H1 (cell line): Measurements from ENCODE around the gene TSPEAR. TPM values are rescaled to one million over a fixed set of nuclear protein-coding genes. Genes with fewer than 3 reads are reported as not detected.
A peak's percentile ranks its signal among the peaks of the same experiment; 100 is the strongest.

Experiments used
- CTCF ChIA-PET: fragments of 300-600 bp; sonication (Branson Sonifier 250); formaldehyde crosslinking; loops from one replicate; lab custom pipeline; 2021; ENCODE audit not compliant: partially characterized antibody; lab: Charles Lee
- POLR2A ChIA-PET: fragments of 300-600 bp; sonication (Branson Sonifier 250); formaldehyde crosslinking; loops from one replicate; lab custom pipeline; 2021; ENCODE audit warnings: inconsistent platforms; ENCODE audit not compliant: partially characterized antibody; lab: Charles Lee
- DNase-seq, 2 experiments: peaks; one replicate each; pipeline versions ENCODE4 v3.0.0 to v3.0.0-alpha.2; 2010 to 2022; ENCODE audit warnings: low spot score in 2 of 2, low read depth in 1 of 2, mixed read lengths in 1 of 2
- FAIRE-seq: peaks from 2 replicates; lab custom pipeline; 2011; peaks lifted over from hg19 to GRCh38; lab: Jason Lieb, UNC
- H2AFZ ChIP-seq: 2 replicates; pipeline ENCODE4 v1.8.1; 2012; ENCODE audit warnings: low read length, inconsistent platforms
- H2AK5ac ChIP-seq: 2 replicates; pipeline ENCODE4 v1.6.1; 2013; ENCODE audit warnings: low read depth, low read length
- H2BK120ac ChIP-seq: replicated peaks from 2 replicates; pipeline ENCODE3; 2013; ENCODE audit warnings: low read depth, low read length, inconsistent platforms
- H2BK12ac ChIP-seq: 2 replicates; pipeline ENCODE4 v1.6.1; 2013; ENCODE audit warnings: low read depth, low read length
- H2BK15ac ChIP-seq: 2 replicates; pipeline ENCODE4 v1.6.1; 2013; ENCODE audit warnings: low read length
- H2BK20ac ChIP-seq: 2 replicates; pipeline ENCODE4 v1.6.1; 2013; ENCODE audit warnings: low read length
- H2BK5ac ChIP-seq: 2 replicates; pipeline ENCODE4 v1.6.1; 2013; ENCODE audit warnings: low read depth, low read length
- H3K14ac ChIP-seq: 2 replicates; pipeline ENCODE4 v1.6.1; 2013; ENCODE audit warnings: inconsistent platforms; ENCODE audit not compliant: insufficient read length
- H3K18ac ChIP-seq: 2 replicates; pipeline ENCODE4 v1.6.1; 2013; ENCODE audit warnings: low read length; ENCODE audit errors: extremely low read depth
- H3K23ac ChIP-seq: 2 replicates; pipeline ENCODE4 v1.6.1; 2013; ENCODE audit warnings: inconsistent platforms; ENCODE audit not compliant: insufficient read length
- H3K23me2 ChIP-seq: 2 replicates; pipeline ENCODE4 v1.6.1; 2013; ENCODE audit warnings: low read depth, low read length
- H3K27ac ChIP-seq: 2 replicates; pipeline ENCODE4 v1.6.1; 2011; ENCODE audit warnings: low read depth, low read length, inconsistent platforms
- H3K27me3 ChIP-seq, 4 experiments: replicated peaks in 1 of 4; 1 replicate in 1 of 4; 2 replicates in 3 of 4; pipeline versions ENCODE4 v1.6.1 to v1.8.1; 2011 to 2013; ENCODE audit warnings: low read length in 3 of 4, mild to moderate bottlenecking in 3 of 4, inconsistent platforms in 2 of 4, mixed read lengths in 2 of 4, moderate library complexity in 1 of 4; ENCODE audit not compliant: control insufficient read depth in 3 of 4, insufficient read depth in 3 of 4; ENCODE audit errors: extremely low read depth in 1 of 4
- H3K36me3 ChIP-seq, 4 experiments: 2 replicates each; pipeline versions ENCODE4 v1.6.1 to v1.8.1; 2011 to 2013; ENCODE audit warnings: mild to moderate bottlenecking in 4 of 4, low read length in 3 of 4, moderate library complexity in 2 of 4, control low read depth in 1 of 4, inconsistent platforms in 1 of 4; ENCODE audit not compliant: insufficient read depth in 4 of 4, control insufficient read depth in 2 of 4
- H3K4ac ChIP-seq: replicated peaks from 2 replicates; pipeline ENCODE3; 2013; ENCODE audit warnings: low read length, low read depth, mixed read lengths, inconsistent platforms; ENCODE audit not compliant: insufficient read length
- H3K4me1 ChIP-seq, 4 experiments: replicated peaks in 1 of 4; 1 replicate in 1 of 4; 2 replicates in 3 of 4; pipeline versions ENCODE4 v1.6.1 to v1.8.1; 2011 to 2013; ENCODE audit warnings: low read length in 3 of 4, inconsistent platforms in 2 of 4, mixed read lengths in 1 of 4; ENCODE audit not compliant: insufficient read depth in 4 of 4, control insufficient read depth in 3 of 4
- H3K4me2 ChIP-seq, 2 experiments: 2 replicates each; pipeline versions ENCODE4 v1.6.1 to v1.8.1; 2011 to 2013; ENCODE audit warnings: low read depth in 2 of 2, low read length in 2 of 2, control low read depth in 1 of 2, inconsistent platforms in 1 of 2, mild to moderate bottlenecking in 1 of 2; ENCODE audit not compliant: insufficient read depth in 1 of 2
- H3K4me3 ChIP-seq, 4 experiments: fragments of 200-600, 300-600 bp in 1 of 4; sonication (generic), shearing (Covaris generic), sonication (Bioruptor Twin) in 1 of 4; 2 replicates each; pipeline versions ENCODE4 v1.5.1 to v1.8.1; 2011 to 2016; ENCODE audit warnings: low read length in 4 of 4, low read depth in 3 of 4, control low read depth in 2 of 4, inconsistent platforms in 2 of 4, mild to moderate bottlenecking in 2 of 4, mixed read lengths in 1 of 4, moderate library complexity in 1 of 4; ENCODE audit not compliant: insufficient read depth in 2 of 4; ENCODE audit errors: extremely low read depth in 1 of 4
- H3K56ac ChIP-seq: replicated peaks from 2 replicates; pipeline ENCODE3; 2013; ENCODE audit warnings: low read depth, mild to moderate bottlenecking, mixed read lengths, low read length, inconsistent platforms; ENCODE audit not compliant: insufficient read length
- H3K79me1 ChIP-seq: 2 replicates; pipeline ENCODE4 v1.6.1; 2013; ENCODE audit warnings: low read depth, low read length, control low read depth
- H3K79me2 ChIP-seq, 2 experiments: 2 replicates each; pipeline versions ENCODE4 v1.6.1 to v1.8.1; 2012 to 2013; ENCODE audit warnings: low read length in 2 of 2, mild to moderate bottlenecking in 2 of 2, inconsistent platforms in 1 of 2; ENCODE audit not compliant: insufficient read depth in 2 of 2, control insufficient read depth in 1 of 2
- H3K9ac ChIP-seq, 4 experiments: replicated peaks in 1 of 4; 1 replicate in 1 of 4; 2 replicates in 3 of 4; pipeline versions ENCODE4 v1.6.1 to v1.8.1; 2011 to 2013; ENCODE audit warnings: low read depth in 3 of 4, low read length in 3 of 4, control low read depth in 2 of 4, mild to moderate bottlenecking in 2 of 4, moderate library complexity in 2 of 4, inconsistent platforms in 1 of 4; ENCODE audit errors: extremely low read depth in 1 of 4
- H3K9me3 ChIP-seq, 2 experiments: 2 replicates each; pipeline versions ENCODE4 v1.6.1 to v1.8.1; 2012 to 2013; ENCODE audit warnings: mild to moderate bottlenecking in 2 of 2, moderate library complexity in 2 of 2, control low read depth in 1 of 2, inconsistent platforms in 1 of 2, low read depth in 1 of 2, low read length in 1 of 2, mixed read lengths in 1 of 2; ENCODE audit not compliant: insufficient read depth in 2 of 2
- H4K20me1 ChIP-seq, 2 experiments: replicated peaks in 1 of 2; 2 replicates each; pipeline versions ENCODE3 to v1.8.1; 2011 to 2013; ENCODE audit warnings: inconsistent platforms in 2 of 2, low read length in 2 of 2, mild to moderate bottlenecking in 1 of 2; ENCODE audit not compliant: insufficient read depth in 2 of 2, control insufficient read depth in 1 of 2
- H4K5ac ChIP-seq: 2 replicates; pipeline ENCODE4 v1.6.1; 2013; ENCODE audit warnings: low read length, low read depth, mixed read lengths, inconsistent platforms; ENCODE audit not compliant: insufficient read length
- H4K8ac ChIP-seq: 2 replicates; pipeline ENCODE4 v1.8.0; 2013; ENCODE audit warnings: mild to moderate bottlenecking, moderate library complexity, low read length, inconsistent platforms; ENCODE audit not compliant: insufficient read depth; ENCODE audit errors: extremely low read depth
- H4K91ac ChIP-seq: replicated peaks from 2 replicates; pipeline ENCODE3; 2013; ENCODE audit warnings: low read length, mixed read lengths, inconsistent platforms; ENCODE audit not compliant: insufficient read length
- BRCA1 ChIP-seq: IDR thresholded peaks from 2 replicates; pipeline ENCODE4 v1.6.1; 2012; ENCODE audit warnings: low read depth, low read length, improper control_type of control experiment
- GTF2F1 ChIP-seq: IDR thresholded peaks from 2 replicates; pipeline ENCODE4 v1.6.1; 2012; ENCODE audit warnings: low read depth, low read length, improper control_type of control experiment, borderline replicate concordance
- SP4 ChIP-seq: IDR thresholded peaks from 2 replicates; pipeline ENCODE4 v1.6.1; 2012; ENCODE audit warnings: low read length, inconsistent platforms
- WGBS, 2 experiments: shearing (Covaris generic) in 1 of 2; methylation state at CpG; one replicate each; pipeline versions ENCODE4 v1.1.6 to v1.1.7; 2013 to 2015; ENCODE audit warnings: low lambda C conversion rate in 2 of 2, mixed read lengths in 2 of 2, inconsistent platforms in 1 of 2, low coverage in 1 of 2, missing lambda C conversion rate in 1 of 2; ENCODE audit not compliant: insufficient replicate concordance in 2 of 2, insufficient coverage in 1 of 2, insufficient read length in 1 of 2; ENCODE audit errors: extremely low coverage in 1 of 2, missing lambda C conversion rate in 1 of 2; 5-methylcytosine and 5-hydroxymethylcytosine counted together
- polyA plus RNA-seq, 7 experiments: library from polyadenylated mRNA; depleted of rRNA in 3 of 7; stranded (reverse) in 5 of 7; unstranded in 2 of 7; fragments of >200 nt in 5 of 7; fragments of 200-250 nt in 2 of 7; gene quantifications; 1 replicate in 5 of 7; 2 replicates in 1 of 7; 4 replicates in 1 of 7; pipeline versions ENCODE4 v1.2.1 to v1.2.3, GENCODE V29; 2011 to 2013; ENCODE audit warnings: missing spikeins in 2 of 7, mixed read lengths in 2 of 7
- total RNA-seq: library from RNA; stranded (reverse); fragmentation: NEBNext Ultra II Directional; extraction: Animal tissue kit (Norgen Biotek cat#: 25700); gene quantifications from 2 replicates; pipeline ENCODE4 v1.2.1, GENCODE V29; 2021
- TF ChIP-seq, protein P1 (sequence below): IDR thresholded peaks from 2 replicates; pipeline ENCODE4 v1.6.1; 2012; ENCODE audit warnings: inconsistent platforms

The TSPEAR gene
- total and polyA plus RNA-seq, 2 of the 8 experiments (the other 6 are each of a cell fraction or from before 2014, with no cell fraction given) = 0.58 to 0.89 TPM

DNA sequence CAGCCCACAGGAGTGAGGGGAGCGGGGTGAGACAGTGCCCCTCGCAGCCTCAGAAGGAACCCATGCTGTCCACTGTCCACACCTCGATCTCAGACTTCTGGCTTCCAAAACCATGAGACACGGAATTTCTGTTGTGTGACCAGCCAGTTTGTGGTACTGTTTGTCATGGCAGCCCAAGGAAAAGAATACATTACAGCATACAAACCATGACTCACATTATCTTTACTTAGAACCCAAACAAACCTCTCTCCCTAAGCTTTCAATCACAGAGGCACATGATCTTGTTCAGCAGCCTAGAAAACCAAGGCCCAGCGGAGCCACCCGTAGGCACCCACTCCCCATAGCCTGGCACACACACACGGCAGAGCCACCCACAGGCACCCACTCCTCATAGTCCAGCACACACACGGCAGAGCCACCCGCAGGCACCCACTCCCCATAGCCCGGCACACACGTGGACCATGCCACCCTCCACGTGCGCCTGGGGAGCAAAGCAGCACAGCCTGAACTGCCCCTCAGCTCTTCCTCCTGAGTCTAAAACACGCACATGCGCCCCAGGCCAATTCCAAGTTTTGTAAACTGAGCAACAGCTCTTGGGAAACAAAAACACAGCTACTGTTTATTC, 138.3 kb downstream of the TSPEAR start:
- H4K5ac ChIP-seq = no peak overlapping the region
- H3K9ac ChIP-seq = no peak overlapping the region
- H3K14ac ChIP-seq = no peak overlapping the region
- no peak overlapping the region for H2AFZ ChIP-seq
- H3K4me2 ChIP-seq = no peak overlapping the region
- peaks cover 13% of the 10 kb centered on the region in 2 experiments; a peak in 3 of 4 replicates for H3K9me3 ChIP-seq
- no peak overlapping the region for H4K8ac ChIP-seq
- no peaks in the 10 kb centered on the region for H3K36me3 ChIP-seq
- no peak overlapping the region for H2BK12ac ChIP-seq
- no peak overlapping the region; the same call in 1 of the 2 replicates for H3K27ac ChIP-seq
- no peak overlapping the region for H3K4ac ChIP-seq
- peak in 1 of 2 experiments; percentile 35 for DNase-seq
- no peaks in the 10 kb centered on the region for H4K20me1 ChIP-seq
- POLR2A ChIA-PET = interaction anchor here (0.9 kb wide), 1 partner anchor 122 kb away, joined by 4 read pairs; no protein-coding TSS in a partner anchor
- H4K91ac ChIP-seq = no peak overlapping the region
- WGBS, 2 experiments = 88% methylated on average over 15 of the region's 15 CpGs; no CpG with 5 or more reads in 1 of the 2 experiments
- peaks cover 0 to 11% (median 0%) of the 10 kb centered on the region in 4 experiments; a peak in 1 of 7 replicates for H3K4me1 ChIP-seq
- FAIRE-seq = no peak
- no peak overlapping the region for H3K18ac ChIP-seq
- CTCF ChIA-PET = interaction anchor here (0.9 to 1.7 kb wide), 3 partner anchors 20 to 221 kb away, joined by 3 to 4 read pairs (median 3); no protein-coding TSS in a partner anchor
- H2BK5ac ChIP-seq = no peak overlapping the region
- H3K4me3 ChIP-seq = no peak overlapping the region
- no peak overlapping the region for H3K56ac ChIP-seq
- H3K23ac ChIP-seq = no peak overlapping the region
- H2BK15ac ChIP-seq = 0 out of 2 replicates have a peak overlapping the region, but pooled peaks have one; percentile 5
- H2AK5ac ChIP-seq = no peak overlapping the region
- H3K79me2 ChIP-seq = no peaks in the 10 kb centered on the region
- no peak overlapping the region for H2BK20ac ChIP-seq
- H3K79me1 ChIP-seq = no peaks in the 10 kb centered on the region
- H3K23me2 ChIP-seq = no peaks in the 10 kb centered on the region; the same call in 1 of the 2 replicates
- no peak overlapping the region for H2BK120ac ChIP-seq
- H3K27me3 ChIP-seq = no peaks in the 10 kb centered on the region; a peak in 1 of 7 replicates
- TF ChIP-seq GTF2F1 (no peak), BRCA1 (no peak), SP4 (no peak)
- TF ChIP-seq, protein P1, sequence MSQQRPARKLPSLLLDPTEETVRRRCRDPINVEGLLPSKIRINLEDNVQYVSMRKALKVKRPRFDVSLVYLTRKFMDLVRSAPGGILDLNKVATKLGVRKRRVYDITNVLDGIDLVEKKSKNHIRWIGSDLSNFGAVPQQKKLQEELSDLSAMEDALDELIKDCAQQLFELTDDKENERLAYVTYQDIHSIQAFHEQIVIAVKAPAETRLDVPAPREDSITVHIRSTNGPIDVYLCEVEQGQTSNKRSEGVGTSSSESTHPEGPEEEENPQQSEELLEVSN = no peak
